ENCODE data around the gene POM121L12.

Gene POM121L12
- 0 reads per million in 4 donors for total RNA-seq

DNA sequence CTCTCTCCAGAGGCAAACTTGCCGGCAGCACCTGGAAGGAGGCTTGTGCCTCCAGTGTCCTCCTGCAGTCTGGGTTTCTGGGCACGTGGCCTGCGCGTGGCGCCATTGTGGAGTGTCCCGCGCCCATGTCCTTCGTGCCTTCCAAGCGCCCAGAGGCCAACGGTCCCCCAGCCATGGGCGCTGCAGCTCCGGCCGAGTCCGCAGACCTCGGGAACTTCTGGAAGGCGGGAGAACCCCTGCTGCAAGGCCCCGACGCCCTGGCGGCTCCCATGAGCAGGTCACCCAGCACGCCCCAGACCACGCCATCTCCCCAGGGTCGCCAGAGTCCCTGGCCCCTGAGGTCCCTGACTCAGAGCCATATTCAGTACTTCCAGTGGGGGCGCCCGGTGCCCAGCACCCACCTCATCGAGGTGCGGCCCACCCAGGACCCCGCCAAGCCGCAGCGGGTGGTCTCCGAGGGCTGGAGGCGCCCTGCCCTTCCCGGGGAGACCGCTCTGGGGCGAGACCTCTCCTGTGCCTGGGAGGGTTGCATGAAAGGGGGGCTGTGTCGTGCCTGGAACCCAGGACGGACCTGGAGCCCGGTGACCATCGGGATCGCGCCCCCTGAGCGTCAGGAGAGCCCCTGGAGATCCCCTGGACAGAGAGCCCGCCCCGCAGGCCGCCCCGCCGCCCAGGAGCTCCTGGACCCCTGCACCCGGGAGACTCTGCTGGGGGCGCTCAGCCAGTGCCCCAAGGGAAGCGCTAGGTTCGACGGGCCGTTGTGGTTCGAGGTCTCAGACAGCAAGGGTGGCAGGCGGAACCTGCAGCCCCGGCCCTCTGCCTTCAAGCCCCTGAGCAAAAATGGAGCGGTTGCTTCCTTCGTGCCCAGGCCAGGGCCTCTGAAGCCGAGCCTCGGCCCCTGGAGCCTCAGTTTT lies at the start of gene POM121L12:
Gene POM121L12 (plus strand): TSS at position 135 of the 914 bp plus-strand sequence. CDS start 39 bp downstream, at position 174.
- no peak for DNase-seq

DNA sequence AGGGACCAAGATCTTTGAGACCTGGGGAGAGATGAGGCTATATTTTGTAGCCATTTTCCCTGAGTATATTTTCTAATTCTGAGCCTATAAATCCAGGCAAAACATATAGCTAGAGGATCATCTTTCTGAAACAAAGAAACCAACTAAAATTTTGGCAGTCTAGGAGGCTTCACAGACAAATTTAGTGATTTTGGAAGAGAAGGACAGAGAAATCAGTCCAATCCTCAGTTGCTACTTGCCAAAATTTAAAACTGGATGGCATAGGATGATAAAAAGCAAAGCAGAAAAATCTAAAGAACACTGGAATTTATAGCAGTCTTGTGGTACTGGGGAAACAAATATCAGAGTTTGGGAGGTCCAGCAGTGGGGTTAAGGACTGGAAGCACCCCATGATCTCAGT lies 43.4 kb upstream of the POM121L12 start:
- no peak for DNase-seq

DNA sequence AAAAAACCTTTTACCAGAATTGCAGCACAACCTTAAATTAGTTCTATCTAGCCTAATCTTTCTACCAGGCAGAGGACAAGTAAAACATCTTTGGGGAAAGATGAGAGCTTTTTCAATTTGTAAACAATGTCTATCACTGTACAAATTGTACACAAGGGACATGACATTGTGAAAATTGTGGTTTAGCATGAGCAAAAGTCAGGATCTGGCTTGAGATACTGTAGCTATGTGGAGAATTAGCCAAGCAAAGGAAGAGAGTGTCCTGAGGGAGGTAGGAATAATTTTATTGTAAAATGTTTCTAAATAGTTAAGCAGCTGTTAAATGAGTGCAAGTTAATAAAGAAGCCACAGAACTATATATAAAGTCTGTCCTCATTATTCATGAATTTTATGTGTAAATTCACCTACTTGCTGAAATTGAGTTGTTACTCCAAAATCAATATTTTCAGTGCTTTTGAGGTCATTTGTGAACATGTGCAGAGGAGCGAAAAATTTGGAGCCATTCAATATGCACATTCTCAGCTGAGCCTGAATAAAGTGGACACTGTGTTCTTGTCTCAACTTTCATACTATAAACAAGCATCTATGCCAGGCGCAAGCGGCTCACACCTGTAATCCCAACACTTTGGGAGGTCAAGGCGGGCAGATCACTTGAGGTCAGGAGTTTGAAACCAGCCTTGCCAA lies 42.8 kb upstream of the POM121L12 start:
- no peak for DNase-seq

DNA sequence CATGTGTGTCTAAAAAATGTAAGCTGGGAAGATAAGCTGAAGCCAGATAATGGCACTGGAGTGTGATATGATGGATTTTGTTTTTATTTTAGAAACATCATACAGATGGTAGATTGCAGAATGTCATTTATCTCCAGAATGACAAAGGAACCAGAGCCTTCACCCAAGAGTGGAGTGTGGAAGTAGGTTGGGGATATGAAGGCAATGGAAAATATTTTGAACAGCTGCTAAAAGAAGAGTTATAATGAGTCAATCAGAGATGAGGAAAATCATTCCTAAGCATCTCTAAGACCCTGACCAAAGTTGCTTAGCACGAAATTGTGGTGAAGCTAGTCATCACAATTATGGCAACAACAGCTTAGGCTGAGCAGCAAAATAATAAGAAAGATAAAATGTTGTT lies 39.8 kb upstream of the POM121L12 start:
- DNase-seq, result no peak

DNA sequence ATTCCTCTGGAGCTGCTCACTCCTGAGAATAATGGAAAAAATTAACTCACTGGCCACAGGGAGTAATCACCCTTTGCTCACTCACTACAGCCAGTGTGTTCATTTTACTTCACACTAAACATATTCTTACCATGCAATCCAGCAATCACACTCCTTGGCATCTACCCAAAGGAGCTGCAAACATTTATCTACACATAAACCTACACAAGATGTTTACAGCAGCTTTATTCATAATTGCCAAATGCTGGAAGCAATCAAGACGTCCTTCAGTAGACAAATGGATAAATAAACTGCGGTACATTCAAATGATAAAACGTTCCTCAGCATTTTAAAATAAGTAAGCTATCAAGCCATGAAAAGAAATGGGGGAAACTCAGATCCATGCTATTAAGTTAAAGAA lies 34.2 kb upstream of the POM121L12 start:
- no peak for DNase-seq

DNA sequence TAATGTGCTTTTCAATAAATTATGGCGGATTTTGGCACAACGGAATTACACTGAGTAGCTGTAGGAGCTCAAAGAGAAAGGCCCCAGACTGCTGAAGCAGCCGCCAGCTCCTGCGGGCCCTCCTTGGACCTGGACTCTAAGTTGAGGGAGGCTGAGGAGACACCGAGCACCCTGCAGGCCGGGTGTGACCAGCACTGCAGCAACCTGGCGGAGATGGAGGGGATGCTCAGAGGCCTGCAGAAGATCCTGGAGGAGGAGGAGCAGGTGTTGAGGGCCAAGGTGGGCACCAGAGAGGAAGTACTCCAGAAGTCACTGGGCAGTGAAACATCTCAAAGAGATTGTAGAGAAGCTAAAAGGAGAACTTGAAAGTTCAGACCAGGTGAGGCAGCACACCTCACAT lies 33.0 kb upstream of the POM121L12 start:
- DNase-seq, result no peak

DNA sequence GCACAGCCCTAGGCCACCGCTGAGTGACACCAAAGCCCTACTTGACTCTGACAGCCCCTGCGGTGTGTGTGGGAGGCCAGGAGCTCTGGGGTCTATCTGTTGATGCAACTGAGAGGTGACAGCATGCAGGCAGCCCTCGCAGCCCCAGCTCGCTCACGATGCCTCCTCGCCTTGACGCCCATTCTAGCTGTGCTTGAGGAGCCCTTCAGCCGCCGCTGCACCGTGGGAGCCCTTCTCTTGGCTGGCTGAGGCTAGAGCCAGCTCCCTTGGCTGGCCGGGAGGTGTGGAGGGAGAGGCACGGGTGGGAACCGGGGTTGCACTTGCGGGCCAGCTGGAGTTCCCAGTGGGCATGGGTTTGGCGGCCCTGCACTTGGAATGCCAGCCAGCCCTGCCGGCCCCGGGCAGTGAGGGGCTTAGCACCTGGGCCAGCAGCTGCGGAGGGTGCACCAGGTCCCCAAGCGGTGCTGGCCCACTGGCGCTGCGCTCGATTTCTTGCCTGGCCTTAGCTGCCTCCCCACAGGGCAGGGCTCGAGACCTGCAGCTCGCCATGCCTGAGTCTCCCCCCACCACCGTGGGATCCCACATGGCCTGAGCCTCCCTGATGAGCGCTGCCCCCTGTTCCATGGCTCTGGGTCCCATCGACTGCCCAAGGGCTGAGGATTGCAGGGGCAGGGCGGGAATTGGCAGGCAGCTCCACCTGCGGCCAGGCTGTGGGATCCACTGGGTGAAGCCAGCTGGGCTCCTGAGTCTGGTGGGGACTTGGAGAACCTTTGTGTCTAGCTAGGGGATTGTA lies 31.6 kb upstream of the POM121L12 start:
- no peak for DNase-seq

DNA sequence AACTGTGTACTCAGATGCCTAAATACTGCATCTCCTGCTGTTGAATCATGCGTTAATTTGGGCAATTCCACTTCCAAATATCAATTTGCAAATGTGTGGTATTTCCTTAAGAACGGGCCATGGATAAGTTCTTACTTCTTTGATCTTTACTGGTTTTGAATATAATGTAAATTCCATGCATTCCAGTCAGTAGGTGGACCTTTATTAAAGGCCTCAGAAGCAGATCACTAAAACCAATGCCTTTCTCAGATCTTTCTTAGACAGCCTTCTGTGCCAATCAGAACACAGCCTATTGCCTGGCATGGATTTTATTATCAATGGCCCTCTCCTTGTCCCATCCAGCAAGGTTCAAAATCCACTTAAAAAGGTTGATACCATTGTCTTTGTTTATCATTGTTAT lies 21.5 kb upstream of the POM121L12 start:
- no peak for DNase-seq

DNA sequence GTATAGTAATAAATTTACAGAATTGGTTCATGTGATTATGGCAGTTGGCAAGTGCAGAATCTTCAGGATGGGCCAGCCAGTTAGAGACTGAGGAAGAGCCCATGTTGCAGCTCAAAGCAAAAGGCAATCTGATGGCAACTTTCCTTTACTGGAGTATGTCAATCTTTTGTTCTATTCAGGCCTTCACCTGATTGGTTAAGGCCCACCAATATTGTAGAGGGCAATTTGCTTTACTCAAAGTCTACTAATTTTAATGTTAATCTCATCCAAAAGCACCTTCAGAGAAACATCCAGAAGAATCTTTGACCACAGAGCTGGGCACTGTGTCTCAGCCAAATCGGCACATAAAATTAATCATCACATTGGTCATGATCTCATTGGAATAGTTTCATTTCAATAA lies 20.0 kb upstream of the POM121L12 start:
- DNase-seq, result no peak

DNA sequence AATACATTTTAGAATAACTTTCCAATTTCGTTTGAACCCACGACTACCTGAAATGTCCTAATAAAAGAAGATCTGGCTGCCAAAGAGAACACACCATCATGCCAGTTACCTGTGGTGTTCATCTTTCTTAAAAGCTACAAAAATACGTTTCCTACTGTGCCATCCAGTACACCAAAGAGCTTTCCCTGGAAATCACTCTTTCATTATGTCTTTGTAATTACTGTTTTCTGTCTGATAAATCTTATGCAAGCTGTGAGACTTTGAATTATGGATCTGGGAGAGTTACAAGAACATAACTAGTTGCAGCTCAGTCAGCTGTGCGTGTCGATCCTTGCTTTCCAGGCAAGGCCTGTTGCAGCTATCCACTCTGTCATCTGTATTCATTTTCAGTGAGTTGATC lies 12.5 kb upstream of the POM121L12 start:
- no peak for DNase-seq

DNA sequence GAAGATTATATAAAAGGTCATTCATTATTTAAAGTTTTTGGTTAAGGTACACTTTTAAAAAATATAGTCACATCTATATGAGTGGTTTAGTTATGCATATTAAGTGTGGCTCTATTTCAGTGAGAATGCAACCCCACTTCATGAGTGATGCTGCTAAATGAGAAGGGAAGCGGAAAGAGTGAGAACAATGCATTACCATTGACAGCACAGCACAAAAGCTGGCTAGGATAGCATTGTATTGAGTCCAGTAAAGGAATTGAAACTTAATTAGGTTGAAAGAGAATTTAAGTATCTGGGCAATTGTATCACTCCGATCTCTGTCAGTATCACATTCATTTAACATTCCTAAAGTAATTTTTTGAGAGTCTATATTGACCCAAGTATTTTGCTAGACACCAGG lies 13.2 kb downstream of the POM121L12 start:
- DNase-seq, result no peak

DNA sequence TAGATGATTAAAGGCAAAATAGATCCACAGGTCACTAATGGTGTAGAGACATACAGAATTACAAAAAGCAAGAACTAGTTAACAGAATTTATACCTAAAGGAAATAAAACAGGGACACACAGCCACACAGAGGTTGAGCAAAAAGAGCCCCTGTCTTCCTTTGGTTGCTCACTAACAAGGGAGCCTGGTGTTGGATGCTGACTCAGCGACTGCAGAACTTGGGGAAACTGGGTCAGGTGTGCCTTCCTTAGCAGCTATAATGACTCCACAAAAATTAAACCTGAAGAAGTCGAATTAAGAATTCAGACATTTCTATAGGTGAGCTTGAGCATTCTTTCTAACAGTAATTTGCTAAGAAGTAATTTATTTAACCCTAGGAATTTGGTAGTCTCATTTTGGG lies 15.0 kb downstream of the POM121L12 start:
- no peak for DNase-seq

DNA sequence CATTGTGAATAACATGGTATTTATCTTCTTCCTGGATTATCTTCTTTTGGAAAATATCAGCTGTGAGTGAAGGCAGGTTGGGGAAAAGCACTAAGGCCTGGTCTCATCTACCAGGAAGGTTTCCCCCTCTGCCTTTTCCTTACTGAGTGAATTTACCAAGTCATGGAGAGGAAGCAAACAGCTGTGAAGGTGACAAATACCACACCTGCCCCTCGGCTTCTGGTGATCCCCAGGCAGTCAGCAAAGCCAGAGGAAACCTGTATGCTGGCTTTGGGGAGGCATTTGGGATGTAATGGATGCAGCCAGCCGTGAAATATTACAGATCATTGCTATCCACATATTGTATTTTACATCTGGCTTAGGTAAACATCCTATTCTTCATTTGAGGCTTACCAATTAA lies 24.2 kb downstream of the POM121L12 start:
- no peak for DNase-seq

DNA sequence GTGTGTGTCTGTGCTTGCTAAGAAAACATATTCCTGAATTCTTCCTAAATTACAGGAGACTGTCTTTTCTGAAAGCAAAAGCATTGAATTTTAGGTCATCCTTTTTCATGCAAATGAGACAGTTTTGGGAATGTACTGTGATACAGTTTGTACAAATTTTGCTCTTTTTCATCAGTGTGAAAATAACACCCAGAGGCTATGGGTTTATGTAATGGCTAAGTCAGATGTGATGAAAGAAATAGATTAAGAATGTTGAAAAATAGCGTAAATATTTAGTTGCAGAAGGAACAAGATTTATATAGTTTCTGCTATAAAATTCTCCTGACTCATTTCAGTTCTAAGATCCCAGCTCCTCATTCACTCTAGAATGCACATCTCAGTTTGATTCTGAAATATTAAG lies 24.6 kb downstream of the POM121L12 start:
- DNase-seq, result no peak

DNA sequence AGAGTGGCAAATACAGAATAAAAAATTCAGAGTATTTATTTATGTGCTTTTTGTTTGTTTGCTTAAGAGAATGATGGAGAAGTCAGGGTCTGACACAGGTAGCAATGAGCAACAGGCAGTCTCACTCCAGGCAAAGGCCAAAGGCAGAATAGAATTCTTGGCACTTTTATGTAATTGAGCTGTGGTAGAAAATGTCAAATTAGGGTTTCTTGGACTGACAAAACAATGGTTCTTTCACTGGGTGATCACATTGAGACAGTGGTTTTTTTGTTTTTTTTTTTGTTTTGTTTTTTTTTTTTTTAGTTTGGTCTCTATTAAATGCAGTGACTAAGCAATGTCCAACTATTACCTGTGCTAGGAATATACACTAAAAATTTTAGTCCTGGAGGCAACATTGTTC lies 27.4 kb downstream of the POM121L12 start:
- DNase-seq, result no peak

DNA sequence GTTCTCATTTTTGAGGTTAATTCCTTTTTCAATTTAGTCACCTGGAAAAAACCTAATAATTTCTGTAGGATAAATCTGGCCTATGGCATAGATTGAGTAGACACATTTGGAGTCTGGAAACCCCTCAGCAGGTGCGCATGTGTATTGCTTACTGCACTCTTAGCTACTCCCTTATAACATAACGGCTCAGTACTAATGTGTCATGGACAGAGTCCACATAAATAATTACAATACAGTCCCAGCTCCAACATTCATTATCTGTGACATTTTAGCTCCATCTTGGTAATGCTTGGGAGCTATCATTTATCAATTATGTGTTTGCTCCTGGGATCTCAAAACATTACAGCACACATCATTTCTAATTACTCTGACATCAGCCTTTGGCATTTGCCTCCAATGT lies 33.2 kb downstream of the POM121L12 start:
- no peak for DNase-seq

DNA sequence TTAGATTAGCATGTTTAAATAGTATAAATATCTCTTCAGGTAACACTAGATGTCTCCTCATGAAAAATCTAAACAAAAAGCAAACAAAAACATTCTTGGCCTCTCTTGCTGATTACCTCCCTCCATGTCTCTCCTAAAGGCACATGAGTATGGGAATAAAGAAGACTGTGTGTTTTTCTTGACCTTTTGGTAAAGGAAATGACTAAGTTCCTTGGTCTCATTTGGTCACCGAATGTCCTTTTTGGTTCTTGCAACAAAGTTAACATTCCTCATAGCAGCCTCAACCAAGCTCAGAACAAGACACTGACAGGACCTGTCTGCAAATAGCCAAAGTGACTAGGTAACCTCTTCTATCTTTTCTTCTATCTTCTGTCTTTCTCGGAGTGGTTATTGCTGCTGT lies 35.5 kb downstream of the POM121L12 start:
- no peak for DNase-seq
